Progenitor cell of endocrine pancreas (in vitro differentiated cells): ENCODE data around the gene CTSH. TPM values are rescaled to one million over a fixed set of nuclear protein-coding genes. Genes with fewer than 3 reads are reported as not detected.
"Not testable (repeated sequence)": the region's sequence is repeated elsewhere in the genome, so short reads cannot be mapped to it uniquely, and the experiment has no call there.

Experiments
- DNase-seq: peaks from one replicate; pipeline ENCODE4 v3.0.0; 2021; ENCODE audit warnings: low spot score; ENCODE audit not compliant: unreplicated experiment
- H3K27ac Mint-ChIP-seq: 2 replicates; pipeline ENCODE4 v1.8.0; 2021; ENCODE audit warnings: mild to moderate bottlenecking, moderate library complexity, mixed read lengths
- H3K27me3 Mint-ChIP-seq: 2 replicates; pipeline ENCODE4 v1.8.0; 2021; ENCODE audit warnings: mixed read lengths
- H3K36me3 Mint-ChIP-seq: 2 replicates; pipeline ENCODE4 v1.8.0; 2022; ENCODE audit warnings: mixed read lengths; ENCODE audit not compliant: insufficient read depth
- H3K4me1 Mint-ChIP-seq: 2 replicates; pipeline ENCODE4 v1.8.0; 2021; ENCODE audit warnings: low read depth, mixed read lengths
- H3K4me3 Mint-ChIP-seq: 2 replicates; pipeline ENCODE4 v1.8.0; 2021; ENCODE audit warnings: low read depth, mild to moderate bottlenecking, moderate library complexity, mixed read lengths
- H3K9me3 Mint-ChIP-seq: 2 replicates; pipeline ENCODE4 v1.8.0; 2021; ENCODE audit warnings: low read depth, mixed read lengths
- CTCF ChIP-seq: fragments of 200-600 bp; sonication (generic); IDR thresholded peaks from one replicate; pipeline ENCODE4 v1.5.0; 2021; ENCODE audit warnings: antibody characterized with exemption, mild to moderate bottlenecking; ENCODE audit not compliant: unreplicated experiment
- total RNA-seq: library from RNA; stranded (reverse); gene quantifications from 2 replicates; pipeline ENCODE4 v1.2.1, GENCODE V29; 2021

The CTSH gene
- total RNA-seq, 1 donor from 2014 or later, result 56.4 TPM

GRCh38 chr15:78879517-78880241 is 65.2 kb downstream of the CTSH start:
- DNase-seq, result no peak
- TF ChIP-seq CTCF, result no peak
- Mint-ChIP-seq H3K27me3 (no peaks in the 10 kb centered on the region), H3K27ac (peak overlapping the region; percentile 74), H3K4me1 (peaks cover 35% of the 10 kb centered on the region), H3K9me3 (no peaks in the 10 kb centered on the region), H3K4me3 (no peak overlapping the region), H3K36me3 (peaks cover 12% of the 10 kb centered on the region)

GRCh38 chr15:78878356-78878755 is 66.5 kb downstream of the CTSH start:
- Mint-ChIP-seq H3K36me3 (peaks cover 7% of the 10 kb centered on the region), H3K9me3 (no peaks in the 10 kb centered on the region), H3K27me3 (no peaks in the 10 kb centered on the region), H3K4me3 (peak overlapping the region; percentile 56), H3K4me1 (peaks cover 36% of the 10 kb centered on the region), H3K27ac (peak overlapping the region; percentile 92)
- no peak for DNase-seq
- TF ChIP-seq CTCF, result no peak

- H3K27ac Mint-ChIP-seq, H3K27me3 Mint-ChIP-seq, H3K4me3 Mint-ChIP-seq, DNase-seq, H3K9me3 Mint-ChIP-seq: not testable (repeated sequence)
- Mint-ChIP-seq H3K36me3 (peaks cover 10% of the 10 kb centered on the region), H3K4me1 (peaks cover 36% of the 10 kb centered on the region)
Observed at GRCh38 chr15:78876954-78877353, 67.9 kb downstream of the CTSH start.

GRCh38 chr15:78875107-78875914 is 69.5 kb downstream of the CTSH start:
- DNase-seq, result no peak
- no peaks in the 10 kb centered on the region for H3K9me3 Mint-ChIP-seq
- peaks cover 3% of the 10 kb centered on the region for H3K36me3 Mint-ChIP-seq
- no peaks in the 10 kb centered on the region for H3K27me3 Mint-ChIP-seq
- H3K4me1 Mint-ChIP-seq, result peaks cover 33% of the 10 kb centered on the region
- TF ChIP-seq CTCF, result no peak
- peak overlapping the region; percentile 100 for H3K4me3 Mint-ChIP-seq
- H3K27ac Mint-ChIP-seq, result peak overlapping the region; percentile 100

- peaks cover 3% of the 10 kb centered on the region for H3K36me3 Mint-ChIP-seq
- peaks cover 29% of the 10 kb centered on the region for H3K4me1 Mint-ChIP-seq
- H3K27ac Mint-ChIP-seq, result peak overlapping the region; percentile 100
- TF ChIP-seq CTCF, result no peak
- H3K9me3 Mint-ChIP-seq, result no peaks in the 10 kb centered on the region
- H3K4me3 Mint-ChIP-seq, result peak overlapping the region; percentile 100
- no peak for DNase-seq
- H3K27me3 Mint-ChIP-seq, result no peaks in the 10 kb centered on the region
Observed at GRCh38 chr15:78873793-78874765, 70.8 kb downstream of the CTSH start.
